Testis (tissue), 2 donors: ENCODE results near the gene FUT6.
"Not testable (repeated sequence)": the region's sequence is repeated elsewhere in the genome, so short reads cannot be mapped to it uniquely, and the experiment has no call there.

ENCODE experiments used
- POLR2A ChIP-seq: fragments of 450-650 bp; IDR thresholded peaks from one replicate; pipeline ENCODE4 v1.6.1; 2017; ENCODE audit warnings: antibody characterized with exemption, mild to moderate bottlenecking, moderate library complexity
- TF ChIP-seq, protein P1 (sequence below), 3 experiments: fragments of 450-650 bp in 2 of 3; fragments of 200-600 bp in 1 of 3; sonication (generic) in 1 of 3; IDR thresholded peaks; one replicate each; pipeline ENCODE4 v1.5.1; 2016 to 2019; ENCODE audit warnings: antibody characterized with exemption in 3 of 3, mild to moderate bottlenecking in 2 of 3, moderate library complexity in 1 of 3

DNA sequence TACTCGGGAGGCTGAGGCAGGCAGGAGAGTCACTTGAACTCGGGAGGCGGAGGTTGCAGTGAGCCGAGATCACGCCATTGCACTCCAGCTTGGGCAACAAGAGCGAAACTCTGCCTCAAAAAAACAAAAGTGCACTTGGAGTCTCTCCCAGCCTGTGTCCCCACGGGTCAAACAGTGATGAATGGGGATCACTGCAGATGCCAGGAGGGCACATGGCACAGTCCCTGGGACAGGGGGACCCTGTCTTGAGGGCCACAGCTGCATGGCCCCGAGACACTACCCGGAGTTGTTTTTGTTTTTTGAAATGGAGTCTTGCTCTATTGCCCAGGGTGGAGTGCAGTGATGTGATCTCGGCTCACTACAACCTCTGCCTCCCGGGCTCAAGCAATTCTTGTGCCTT lies 58.6 kb downstream of the FUT6 start:
- TF ChIP-seq, protein P1, sequence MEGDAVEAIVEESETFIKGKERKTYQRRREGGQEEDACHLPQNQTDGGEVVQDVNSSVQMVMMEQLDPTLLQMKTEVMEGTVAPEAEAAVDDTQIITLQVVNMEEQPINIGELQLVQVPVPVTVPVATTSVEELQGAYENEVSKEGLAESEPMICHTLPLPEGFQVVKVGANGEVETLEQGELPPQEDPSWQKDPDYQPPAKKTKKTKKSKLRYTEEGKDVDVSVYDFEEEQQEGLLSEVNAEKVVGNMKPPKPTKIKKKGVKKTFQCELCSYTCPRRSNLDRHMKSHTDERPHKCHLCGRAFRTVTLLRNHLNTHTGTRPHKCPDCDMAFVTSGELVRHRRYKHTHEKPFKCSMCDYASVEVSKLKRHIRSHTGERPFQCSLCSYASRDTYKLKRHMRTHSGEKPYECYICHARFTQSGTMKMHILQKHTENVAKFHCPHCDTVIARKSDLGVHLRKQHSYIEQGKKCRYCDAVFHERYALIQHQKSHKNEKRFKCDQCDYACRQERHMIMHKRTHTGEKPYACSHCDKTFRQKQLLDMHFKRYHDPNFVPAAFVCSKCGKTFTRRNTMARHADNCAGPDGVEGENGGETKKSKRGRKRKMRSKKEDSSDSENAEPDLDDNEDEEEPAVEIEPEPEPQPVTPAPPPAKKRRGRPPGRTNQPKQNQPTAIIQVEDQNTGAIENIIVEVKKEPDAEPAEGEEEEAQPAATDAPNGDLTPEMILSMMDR (IDR thresholded peaks at IDR 0.05) = not testable (repeated sequence)
- TF ChIP-seq POLR2A = not testable (repeated sequence)
